LNCAP (cell line): ENCODE data around the gene TLR6.

Source experiments
- TF ChIP-seq, protein P1 (sequence below): fragments of 450-650 bp; IDR thresholded peaks from 2 replicates; pipeline ENCODE4 v1.5.1; 2017; ENCODE audit warnings: mild to moderate bottlenecking

The TLR6 gene

DNA sequence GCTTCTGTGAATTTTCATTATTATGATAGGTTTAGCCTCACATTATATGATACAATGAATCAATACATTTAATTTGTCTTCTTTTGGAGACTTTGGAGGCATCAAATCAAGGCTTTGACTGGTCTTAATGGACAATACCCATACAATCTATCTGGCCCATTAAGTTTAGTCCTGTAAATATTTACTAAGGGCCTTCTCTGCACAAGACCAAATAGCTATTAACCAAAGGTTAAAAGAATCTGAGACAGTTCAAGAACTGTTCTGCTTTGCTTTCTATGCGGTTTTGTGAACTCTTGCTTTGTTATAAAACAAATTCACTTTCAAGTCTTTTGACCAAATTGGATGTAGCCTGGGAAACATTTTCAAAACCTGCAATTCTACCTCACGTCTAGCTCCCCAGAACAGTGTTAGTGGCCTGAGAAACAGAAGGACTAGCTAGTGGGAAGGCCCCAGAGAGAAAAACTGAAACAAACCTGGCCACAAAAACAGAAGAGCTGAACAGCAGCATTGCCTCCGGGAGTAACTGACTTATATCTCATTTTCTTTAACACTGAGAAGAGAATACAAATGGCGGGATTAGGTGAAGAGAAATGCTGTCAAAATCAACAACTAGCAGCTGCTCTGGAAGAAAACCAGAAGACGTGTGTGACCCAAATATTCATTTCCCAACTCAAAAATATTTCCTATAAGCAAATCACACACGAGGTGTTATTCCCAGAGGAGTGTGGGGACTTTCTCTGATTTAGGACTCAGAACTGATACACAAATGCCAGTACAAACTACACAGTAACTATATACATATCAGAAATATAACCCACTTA, 52.6 kb downstream of the TLR6 start:
- TF ChIP-seq, protein P1, sequence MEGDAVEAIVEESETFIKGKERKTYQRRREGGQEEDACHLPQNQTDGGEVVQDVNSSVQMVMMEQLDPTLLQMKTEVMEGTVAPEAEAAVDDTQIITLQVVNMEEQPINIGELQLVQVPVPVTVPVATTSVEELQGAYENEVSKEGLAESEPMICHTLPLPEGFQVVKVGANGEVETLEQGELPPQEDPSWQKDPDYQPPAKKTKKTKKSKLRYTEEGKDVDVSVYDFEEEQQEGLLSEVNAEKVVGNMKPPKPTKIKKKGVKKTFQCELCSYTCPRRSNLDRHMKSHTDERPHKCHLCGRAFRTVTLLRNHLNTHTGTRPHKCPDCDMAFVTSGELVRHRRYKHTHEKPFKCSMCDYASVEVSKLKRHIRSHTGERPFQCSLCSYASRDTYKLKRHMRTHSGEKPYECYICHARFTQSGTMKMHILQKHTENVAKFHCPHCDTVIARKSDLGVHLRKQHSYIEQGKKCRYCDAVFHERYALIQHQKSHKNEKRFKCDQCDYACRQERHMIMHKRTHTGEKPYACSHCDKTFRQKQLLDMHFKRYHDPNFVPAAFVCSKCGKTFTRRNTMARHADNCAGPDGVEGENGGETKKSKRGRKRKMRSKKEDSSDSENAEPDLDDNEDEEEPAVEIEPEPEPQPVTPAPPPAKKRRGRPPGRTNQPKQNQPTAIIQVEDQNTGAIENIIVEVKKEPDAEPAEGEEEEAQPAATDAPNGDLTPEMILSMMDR = no peak

DNA sequence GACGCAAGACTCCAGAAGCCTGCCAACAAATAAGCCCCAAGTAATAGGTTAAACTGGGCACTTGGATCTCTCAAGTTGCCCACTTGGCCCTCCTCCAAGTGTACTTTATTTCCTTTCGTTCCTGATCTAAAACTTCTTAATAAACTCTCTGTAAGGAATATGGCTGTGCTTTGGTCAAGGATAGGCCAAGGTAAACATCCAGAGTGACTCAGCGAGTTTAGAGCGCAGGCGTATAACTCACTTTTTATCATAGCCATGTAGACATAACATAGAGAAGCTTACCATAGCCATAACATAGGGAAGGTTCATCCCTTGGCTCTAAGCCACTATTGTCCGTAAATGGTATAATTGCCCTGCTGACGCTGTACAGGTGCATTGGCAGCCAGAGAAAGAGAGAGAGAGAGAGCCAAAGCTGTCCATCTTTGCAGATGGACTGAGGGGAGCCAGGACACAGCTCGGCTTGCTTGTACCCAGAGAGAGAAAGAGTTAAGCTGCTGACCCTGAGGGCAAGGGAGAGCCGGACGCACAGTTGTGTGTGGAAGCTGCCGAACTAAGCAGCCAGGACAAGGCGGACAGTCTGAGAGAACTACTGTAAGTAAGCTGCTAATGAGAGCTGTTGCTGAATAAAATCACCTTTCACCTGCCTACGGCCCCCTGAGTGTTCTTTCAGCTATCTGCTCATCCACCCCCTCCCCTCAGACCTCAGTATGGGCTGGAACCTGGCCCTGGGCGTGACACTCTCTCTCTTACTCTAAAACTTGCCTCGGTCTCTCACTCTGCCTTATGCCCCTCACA, 53.9 kb downstream of the TLR6 start:
- TF ChIP-seq, protein P1 = no peak

DNA sequence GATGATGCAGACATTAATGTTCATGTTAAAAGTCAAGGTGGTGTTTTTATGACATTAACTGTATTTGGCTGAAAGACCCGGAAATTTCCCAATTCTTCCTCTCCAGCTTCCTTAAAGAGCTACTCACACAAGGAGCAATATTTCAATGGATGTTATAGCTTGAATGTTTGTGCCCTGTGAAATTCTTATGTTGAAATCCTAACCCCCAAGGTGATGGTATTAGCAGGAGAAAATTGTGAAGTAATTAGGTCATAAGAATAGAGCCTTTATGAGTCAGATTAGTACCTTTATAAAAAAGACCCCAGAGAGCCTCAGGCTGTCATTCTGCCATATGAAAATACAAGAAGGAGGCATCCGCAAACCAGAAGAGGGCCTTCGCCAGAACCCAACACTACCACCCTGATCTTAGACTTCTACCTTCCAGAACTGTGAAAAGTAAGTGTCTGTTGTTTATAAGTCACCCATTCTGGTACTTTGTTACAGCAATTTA, 55.6 kb downstream of the TLR6 start:
- TF ChIP-seq, protein P1 = no peak

DNA sequence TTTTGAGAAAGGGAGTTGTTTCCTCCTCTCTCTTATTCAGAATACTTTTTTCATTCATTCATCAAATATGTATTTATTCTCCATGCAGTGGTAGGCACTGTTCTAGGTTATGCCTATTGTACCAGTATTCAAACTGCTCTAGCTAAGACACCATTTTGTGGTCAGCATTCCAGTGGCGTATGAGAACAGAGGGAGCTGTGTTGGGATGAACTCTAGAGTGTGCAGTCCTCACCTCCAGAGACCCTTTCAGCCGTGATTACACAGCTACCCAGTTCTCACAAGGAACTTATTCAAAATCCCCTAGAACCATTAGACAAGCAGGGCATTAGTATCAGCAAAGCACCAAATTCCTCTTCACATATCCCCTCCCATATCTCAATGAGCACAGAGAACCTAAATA, 56.3 kb downstream of the TLR6 start:
- TF ChIP-seq, protein P1 = no peak

DNA sequence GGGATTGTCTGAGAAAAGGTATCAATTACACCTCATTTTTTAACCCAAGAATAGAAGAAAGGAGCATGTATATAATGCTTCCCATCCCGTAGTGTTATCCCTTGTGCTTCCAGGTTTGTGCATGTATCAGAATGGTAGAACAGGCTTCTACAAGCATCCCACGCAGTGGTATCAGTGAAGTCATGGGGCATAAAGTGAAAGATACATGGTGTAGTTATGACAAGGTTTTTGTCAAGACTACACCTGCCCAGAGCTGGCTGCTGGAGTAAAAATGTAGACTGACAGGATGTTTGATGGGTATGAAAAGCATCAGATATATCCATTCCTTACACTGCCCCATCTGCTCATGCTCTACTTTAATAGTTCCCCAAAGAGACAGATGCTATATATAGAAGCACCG, 61.5 kb downstream of the TLR6 start:
- TF ChIP-seq, protein P1 = no peak

DNA sequence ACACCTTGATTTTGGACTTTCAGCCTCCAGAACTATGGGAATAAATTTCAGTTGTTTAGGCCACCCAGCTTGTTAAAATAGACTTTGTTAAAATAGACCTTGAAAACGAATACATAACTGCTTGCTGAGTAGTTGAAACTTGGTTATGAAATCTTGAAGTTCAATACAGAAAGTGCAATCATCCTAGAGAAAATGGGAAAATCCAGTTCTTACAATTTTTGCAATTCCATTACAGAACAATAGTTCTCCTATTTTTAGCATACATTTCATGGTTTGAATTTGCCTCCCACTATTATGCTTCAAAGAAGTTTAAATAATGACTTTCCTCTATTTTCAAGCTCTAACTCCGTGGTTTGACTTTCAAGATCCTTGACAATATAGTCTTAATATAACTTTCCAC, 62.6 kb downstream of the TLR6 start:
- TF ChIP-seq, protein P1 = no peak

DNA sequence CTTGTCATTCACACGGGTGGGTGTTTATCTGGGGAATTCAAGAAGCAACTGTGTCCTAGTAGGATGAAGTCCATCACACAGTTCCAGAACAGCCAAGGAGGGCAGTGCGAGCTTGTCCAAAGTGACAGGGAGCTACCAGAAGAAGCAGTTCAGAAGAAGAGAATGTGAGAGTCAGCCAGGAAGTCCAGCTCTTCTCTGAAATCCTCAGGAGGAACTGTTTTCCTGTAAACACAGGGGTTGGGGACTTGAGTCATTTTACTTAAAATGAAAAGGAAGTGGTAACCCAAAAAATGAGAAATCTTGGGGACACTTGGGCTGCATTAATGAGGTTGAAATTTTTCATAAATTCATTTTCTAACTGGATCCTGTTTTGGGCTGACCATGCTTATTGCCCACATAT, 65.6 kb downstream of the TLR6 start:
- TF ChIP-seq, protein P1 = no peak
